Prostate gland (tissue), 2 donors: Measurements from ENCODE around the gene OBP2B. TPM values are rescaled to one million over a fixed set of nuclear protein-coding genes. Genes with fewer than 3 reads are reported as not detected.

Source experiments
- DNase-seq: peaks from one replicate; pipeline ENCODE4 v3.0.0-alpha.2; 2019; ENCODE audit warnings: low spot score
- H3K27ac ChIP-seq, 2 donors: fragments of 200-600 bp; sonication (generic); 2 replicates each; pipeline ENCODE4 v1.5.1; 2017 to 2019
- H3K27me3 ChIP-seq: fragments of 200-600 bp; sonication (generic); replicated peaks from 2 replicates; pipeline ENCODE4 v1.5.1; 2019; ENCODE audit not compliant: insufficient read depth
- H3K36me3 ChIP-seq, 2 donors: fragments of 200-600 bp; sonication (generic); 1 replicate in 1 of 2; 2 replicates in 1 of 2; pipeline versions ENCODE4 v1.5.1 to v1.8.1; 2017 to 2019
- H3K4me1 ChIP-seq: fragments of 200-600 bp; sonication (generic); replicated peaks from 2 replicates; pipeline ENCODE4 v1.5.1; 2019
- H3K4me3 ChIP-seq, 2 donors: fragments of 200-600 bp; sonication (generic); 2 replicates each; pipeline ENCODE4 v1.5.1; 2017 to 2019
- H3K9me3 ChIP-seq: fragments of 200-600 bp; sonication (generic); 2 replicates; pipeline ENCODE4 v1.5.1; 2017
- POLR2A ChIP-seq: fragments of 450-650 bp; IDR thresholded peaks from one replicate; pipeline ENCODE4 v1.6.1; 2016; ENCODE audit warnings: antibody characterized with exemption, mild to moderate bottlenecking
- POLR2AphosphoS5 ChIP-seq: sonication (generic); formaldehyde crosslinking; IDR thresholded peaks from one replicate; pipeline ENCODE4 v1.6.1; 2017; ENCODE audit warnings: antibody characterized with exemption
- WGBS: methylation state at CpG from one replicate; pipeline ENCODE4 v1.1.5; 2018; 5-methylcytosine and 5-hydroxymethylcytosine counted together
- intact Hi-C: fragments of 100-400 bp; cut with DNase I; formaldehyde crosslinking; loops from one replicate; pipeline ENCODE4 v1.14.2; 2022
- total RNA-seq, 2 donors: library from RNA; depleted of rRNA; stranded (reverse); fragments of >200 nt; gene quantifications; one replicate each; pipeline ENCODE4 v1.1.0, GENCODE V29; 2016
- TF ChIP-seq, protein P1 (sequence below), 4 experiments: fragments of 200-600 bp in 2 of 4; fragments of 450-650 bp in 2 of 4; sonication (generic) in 2 of 4; IDR thresholded peaks; 1 replicate in 3 of 4; 2 replicates in 1 of 4; pipeline ENCODE4 v1.5.1; 2016 to 2019; ENCODE audit warnings: antibody characterized with exemption in 4 of 4, mild to moderate bottlenecking in 2 of 4, moderate library complexity in 2 of 4

Gene OBP2B
- total RNA-seq, 2 donors from 2014 or later: 1.6 to 35.2 TPM

DNA sequence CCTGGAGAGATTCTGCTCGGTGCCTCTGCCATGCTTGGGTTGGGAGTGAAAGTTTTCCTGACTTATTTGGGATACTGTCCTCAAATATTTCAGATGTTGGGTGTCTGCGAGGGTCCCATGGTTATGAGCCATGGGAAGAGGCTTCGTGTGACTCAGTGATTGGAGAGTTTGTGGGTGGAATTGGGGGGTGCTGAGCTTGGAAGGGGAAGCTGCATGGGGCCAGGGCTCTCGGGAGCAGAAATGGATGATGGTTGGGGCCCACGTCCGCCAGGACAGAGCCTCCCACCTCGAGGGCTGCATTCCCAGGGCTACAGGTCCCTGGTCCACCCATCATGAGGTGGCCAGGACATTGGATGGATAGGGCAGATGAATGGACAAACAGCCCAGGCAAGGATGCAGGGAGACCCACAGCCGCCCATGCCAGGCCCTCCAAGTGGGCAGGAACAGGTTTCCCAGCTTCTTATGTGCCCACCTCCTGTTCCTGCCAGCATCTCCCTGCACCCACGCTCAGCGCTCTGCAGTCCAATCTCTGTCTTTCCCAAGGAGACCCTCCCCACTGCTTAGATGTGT, 5.5 kb downstream of the OBP2B start:
- H3K27ac ChIP-seq: no peak overlapping the region
- no peak for DNase-seq
- intact Hi-C loops: no loop called here
- no peaks in the 10 kb centered on the region for H3K36me3 ChIP-seq
- TF ChIP-seq, protein P1, sequence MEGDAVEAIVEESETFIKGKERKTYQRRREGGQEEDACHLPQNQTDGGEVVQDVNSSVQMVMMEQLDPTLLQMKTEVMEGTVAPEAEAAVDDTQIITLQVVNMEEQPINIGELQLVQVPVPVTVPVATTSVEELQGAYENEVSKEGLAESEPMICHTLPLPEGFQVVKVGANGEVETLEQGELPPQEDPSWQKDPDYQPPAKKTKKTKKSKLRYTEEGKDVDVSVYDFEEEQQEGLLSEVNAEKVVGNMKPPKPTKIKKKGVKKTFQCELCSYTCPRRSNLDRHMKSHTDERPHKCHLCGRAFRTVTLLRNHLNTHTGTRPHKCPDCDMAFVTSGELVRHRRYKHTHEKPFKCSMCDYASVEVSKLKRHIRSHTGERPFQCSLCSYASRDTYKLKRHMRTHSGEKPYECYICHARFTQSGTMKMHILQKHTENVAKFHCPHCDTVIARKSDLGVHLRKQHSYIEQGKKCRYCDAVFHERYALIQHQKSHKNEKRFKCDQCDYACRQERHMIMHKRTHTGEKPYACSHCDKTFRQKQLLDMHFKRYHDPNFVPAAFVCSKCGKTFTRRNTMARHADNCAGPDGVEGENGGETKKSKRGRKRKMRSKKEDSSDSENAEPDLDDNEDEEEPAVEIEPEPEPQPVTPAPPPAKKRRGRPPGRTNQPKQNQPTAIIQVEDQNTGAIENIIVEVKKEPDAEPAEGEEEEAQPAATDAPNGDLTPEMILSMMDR (IDR thresholded peaks at IDR 0.05): no peak
- TF ChIP-seq POLR2AphosphoS5: no peak
- no peak for TF ChIP-seq POLR2A
- H3K9me3 ChIP-seq: no peaks in the 10 kb centered on the region
- H3K4me3 ChIP-seq: no peak overlapping the region
- WGBS: 72% methylated on average over 10 of the region's 10 CpGs
- H3K27me3 ChIP-seq: no peaks in the 10 kb centered on the region
- H3K4me1 ChIP-seq: no peaks in the 10 kb centered on the region

DNA sequence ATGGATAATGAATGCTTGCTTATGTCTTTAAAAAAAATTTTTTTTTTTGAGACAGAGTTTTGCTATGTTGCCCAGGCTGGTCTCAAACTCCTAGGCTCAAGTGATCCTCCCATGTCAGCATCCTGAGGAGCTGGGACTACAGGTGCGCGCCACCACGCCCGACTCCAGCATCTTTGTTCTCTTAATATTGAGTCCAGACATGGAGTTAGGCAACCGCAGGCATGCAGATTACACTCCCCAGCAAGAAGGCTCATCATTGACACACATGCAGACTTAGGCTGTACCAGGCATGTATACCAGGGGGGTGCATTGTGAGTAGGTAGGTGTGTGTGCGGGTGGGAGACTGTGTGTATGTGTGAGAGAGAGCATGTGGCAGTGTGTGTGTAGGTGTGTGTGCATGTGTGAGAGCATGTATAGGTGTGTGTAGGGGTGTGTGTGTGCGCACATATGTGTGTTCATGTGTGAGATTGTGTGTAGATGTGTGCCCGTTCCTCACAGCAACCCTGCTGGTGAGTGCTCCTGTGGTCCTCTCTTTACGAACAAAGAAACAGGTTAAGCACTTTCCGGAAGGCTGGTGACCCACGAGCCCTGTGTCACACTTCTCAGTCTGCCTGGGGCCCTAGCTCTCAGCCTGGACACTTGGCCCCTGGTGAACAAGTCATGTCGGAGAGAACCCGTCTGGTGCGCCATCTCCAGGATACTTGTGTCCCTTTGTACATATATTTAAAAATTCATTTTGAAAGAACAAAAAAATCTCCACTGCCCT, 6.2 kb downstream of the OBP2B start:
- DNase-seq: no peak
- H3K27ac ChIP-seq: no peak overlapping the region
- no peak overlapping the region for H3K4me3 ChIP-seq
- no peaks in the 10 kb centered on the region for H3K9me3 ChIP-seq
- intact Hi-C loops: no loop called here
- WGBS: 85% methylated on average over 14 of the region's 14 CpGs
- no peaks in the 10 kb centered on the region for H3K4me1 ChIP-seq
- no peak for TF ChIP-seq POLR2AphosphoS5
- no peaks in the 10 kb centered on the region for H3K36me3 ChIP-seq
- no peaks in the 10 kb centered on the region for H3K27me3 ChIP-seq

DNA sequence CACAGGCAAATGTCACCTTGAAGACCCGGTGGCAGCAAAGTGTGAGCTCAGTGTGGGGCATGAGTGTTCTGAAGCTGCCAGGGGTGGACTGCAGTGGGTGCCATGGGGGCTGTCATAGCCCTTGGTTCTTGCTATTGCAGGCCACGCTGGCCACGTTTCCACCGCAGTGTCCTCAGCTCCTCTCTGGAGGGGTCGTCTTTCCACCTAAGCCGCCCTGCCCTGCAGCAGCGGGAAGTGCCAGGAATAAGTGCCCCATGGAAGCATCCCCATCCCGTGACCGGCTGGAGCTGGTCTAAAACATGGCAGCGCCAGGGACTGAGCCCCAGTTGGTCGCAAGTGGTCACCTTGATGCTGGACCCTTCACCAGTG, 6.9 kb downstream of the OBP2B start:
- no peak for TF ChIP-seq POLR2A
- no peak for DNase-seq
- Histone ChIP-seq H3K9me3 (no peaks in the 10 kb centered on the region), H3K27ac (no peak overlapping the region), H3K4me3 (no peak overlapping the region), H3K27me3 (no peaks in the 10 kb centered on the region), H3K4me1 (no peaks in the 10 kb centered on the region), H3K36me3 (no peaks in the 10 kb centered on the region)
- intact Hi-C loops: no loop called here
- WGBS: 76% methylated on average over 11 of the region's 11 CpGs

DNA sequence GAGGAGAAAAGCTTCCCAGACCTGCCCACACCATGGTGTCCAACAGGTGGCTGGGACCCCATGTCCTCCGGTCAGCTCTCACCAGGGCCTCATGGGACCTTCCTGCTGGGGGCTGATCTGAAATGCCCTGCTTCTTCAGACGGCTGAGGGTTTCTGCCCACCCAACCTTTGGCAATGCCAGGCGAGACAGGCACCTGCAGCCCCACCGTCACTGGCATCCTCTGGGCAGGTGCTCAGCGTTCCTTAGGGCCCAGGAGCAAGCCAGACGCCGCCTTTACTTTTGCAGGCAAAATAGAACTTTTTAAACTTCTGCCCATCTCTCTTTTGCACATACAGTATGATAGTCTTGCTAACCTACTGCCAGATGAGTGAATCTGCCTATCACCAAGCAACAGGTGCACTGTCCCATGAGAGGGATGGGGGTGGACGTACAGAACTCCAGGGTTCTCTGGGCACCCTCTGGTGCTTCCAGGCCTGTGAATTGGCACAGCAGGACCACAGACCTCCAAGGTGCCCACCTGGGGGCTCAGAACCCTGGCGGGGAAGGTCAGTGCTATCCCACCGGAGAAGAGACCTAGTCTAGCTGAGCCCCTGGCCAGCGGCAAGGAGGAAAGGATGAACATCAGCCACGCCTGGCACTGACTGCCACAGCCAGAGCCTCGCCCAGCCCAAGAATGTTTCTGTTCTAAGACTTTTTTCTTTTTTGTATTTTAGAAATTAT, 7.5 kb downstream of the OBP2B start:
- H3K27me3 ChIP-seq: no peaks in the 10 kb centered on the region
- H3K36me3 ChIP-seq: no peaks in the 10 kb centered on the region
- no peak overlapping the region for H3K27ac ChIP-seq
- intact Hi-C loops: no loop called here
- TF ChIP-seq POLR2AphosphoS5 (no peak), POLR2A (no peak)
- TF ChIP-seq, protein P1 (IDR thresholded peaks at IDR 0.05): no peak
- H3K4me1 ChIP-seq: no peaks in the 10 kb centered on the region
- no peaks in the 10 kb centered on the region for H3K9me3 ChIP-seq
- WGBS: 76% methylated on average over 13 of the region's 13 CpGs
- no peak for DNase-seq
- H3K4me3 ChIP-seq: no peak overlapping the region

DNA sequence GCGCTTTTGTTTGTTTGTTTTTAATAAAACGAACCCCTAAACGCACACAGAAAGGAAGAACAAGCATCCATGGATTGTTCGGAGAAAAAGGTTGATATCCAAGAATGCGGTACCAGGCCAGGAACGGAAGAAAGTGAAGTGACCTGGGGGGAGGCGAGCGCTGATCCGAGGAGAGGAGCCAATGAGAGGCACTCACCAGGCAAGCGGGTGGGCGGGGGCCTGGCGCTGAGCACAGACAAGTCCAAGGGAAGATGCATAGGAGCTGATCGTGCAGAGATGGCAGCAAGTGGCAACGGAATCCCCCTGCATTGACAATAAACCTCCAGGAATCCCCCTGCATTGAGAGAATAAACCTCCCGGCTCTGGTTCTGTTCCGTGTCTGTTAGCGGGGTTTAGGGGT, 8.4 kb downstream of the OBP2B start:
- H3K27me3 ChIP-seq: no peaks in the 10 kb centered on the region
- intact Hi-C loops: no loop called here
- WGBS: 87% methylated on average over 17 of the region's 17 CpGs
- no peaks in the 10 kb centered on the region for H3K36me3 ChIP-seq
- no peaks in the 10 kb centered on the region for H3K4me1 ChIP-seq
- no peak for TF ChIP-seq POLR2AphosphoS5
- TF ChIP-seq, protein P1 (IDR thresholded peaks at IDR 0.05): no peak
- no peak for TF ChIP-seq POLR2A
- H3K27ac ChIP-seq: no peak overlapping the region
- H3K9me3 ChIP-seq: no peaks in the 10 kb centered on the region
- H3K4me3 ChIP-seq: no peak overlapping the region
- DNase-seq: no peak
